VCaP (cell line): ENCODE results near the gene ADAM15.

Source experiments
- H3K27ac ChIP-seq: fragments of 450-650 bp; 2 replicates; pipeline ENCODE4 v1.5.1; 2017
- TF ChIP-seq, protein P1 (sequence below): fragments of 450-650 bp; conservative IDR thresholded peaks from 2 replicates; pipeline ENCODE4 v1.5.1; 2017; ENCODE audit warnings: mild to moderate bottlenecking, moderate library complexity

Gene ADAM15

DNA sequence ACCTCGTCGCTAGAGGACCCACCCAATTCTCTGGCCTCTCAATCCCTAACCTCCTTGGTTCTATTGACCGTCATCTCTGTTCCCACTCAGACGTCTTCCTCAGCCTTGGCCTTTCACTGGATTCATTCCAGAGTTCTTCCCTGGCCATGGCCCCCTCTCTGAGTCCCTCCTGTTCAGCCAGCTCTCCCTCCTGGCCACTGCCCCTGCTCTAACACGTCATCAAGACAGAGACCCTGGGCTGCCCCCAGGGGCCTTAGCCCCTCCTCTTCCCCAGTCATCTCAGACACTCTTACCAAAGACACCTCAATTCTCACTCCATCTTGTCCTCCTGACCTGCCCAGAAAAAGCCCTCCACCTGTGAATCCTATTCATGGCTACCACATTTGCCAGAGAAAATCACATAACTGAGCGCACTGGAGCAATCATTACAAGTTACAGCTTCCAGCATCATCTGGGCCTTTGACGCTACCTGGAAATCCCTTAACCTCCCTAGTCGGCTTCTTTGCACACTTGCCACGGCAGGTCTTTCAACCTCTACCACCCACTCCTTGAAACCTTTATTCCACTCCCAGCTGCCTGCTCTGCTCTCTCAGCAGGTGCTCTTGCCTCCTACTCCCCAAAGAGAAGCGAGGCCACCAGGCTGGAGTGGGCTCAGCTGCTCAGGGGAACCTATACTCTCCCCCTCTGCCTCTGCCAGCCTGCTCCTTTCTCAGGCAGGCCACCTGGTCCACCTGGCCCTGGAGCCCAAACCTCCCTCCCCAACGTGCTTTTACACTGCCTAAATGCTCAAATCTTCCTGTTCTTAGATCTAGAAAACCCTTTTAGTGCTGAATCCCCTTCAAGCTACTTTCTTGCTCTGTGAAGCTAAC lies 31.5 kb upstream of the ADAM15 start:
- TF ChIP-seq, protein P1, sequence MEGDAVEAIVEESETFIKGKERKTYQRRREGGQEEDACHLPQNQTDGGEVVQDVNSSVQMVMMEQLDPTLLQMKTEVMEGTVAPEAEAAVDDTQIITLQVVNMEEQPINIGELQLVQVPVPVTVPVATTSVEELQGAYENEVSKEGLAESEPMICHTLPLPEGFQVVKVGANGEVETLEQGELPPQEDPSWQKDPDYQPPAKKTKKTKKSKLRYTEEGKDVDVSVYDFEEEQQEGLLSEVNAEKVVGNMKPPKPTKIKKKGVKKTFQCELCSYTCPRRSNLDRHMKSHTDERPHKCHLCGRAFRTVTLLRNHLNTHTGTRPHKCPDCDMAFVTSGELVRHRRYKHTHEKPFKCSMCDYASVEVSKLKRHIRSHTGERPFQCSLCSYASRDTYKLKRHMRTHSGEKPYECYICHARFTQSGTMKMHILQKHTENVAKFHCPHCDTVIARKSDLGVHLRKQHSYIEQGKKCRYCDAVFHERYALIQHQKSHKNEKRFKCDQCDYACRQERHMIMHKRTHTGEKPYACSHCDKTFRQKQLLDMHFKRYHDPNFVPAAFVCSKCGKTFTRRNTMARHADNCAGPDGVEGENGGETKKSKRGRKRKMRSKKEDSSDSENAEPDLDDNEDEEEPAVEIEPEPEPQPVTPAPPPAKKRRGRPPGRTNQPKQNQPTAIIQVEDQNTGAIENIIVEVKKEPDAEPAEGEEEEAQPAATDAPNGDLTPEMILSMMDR = no peak
- peak overlapping the region; percentile 81; the same call in 1 of the 2 replicates for H3K27ac ChIP-seq

DNA sequence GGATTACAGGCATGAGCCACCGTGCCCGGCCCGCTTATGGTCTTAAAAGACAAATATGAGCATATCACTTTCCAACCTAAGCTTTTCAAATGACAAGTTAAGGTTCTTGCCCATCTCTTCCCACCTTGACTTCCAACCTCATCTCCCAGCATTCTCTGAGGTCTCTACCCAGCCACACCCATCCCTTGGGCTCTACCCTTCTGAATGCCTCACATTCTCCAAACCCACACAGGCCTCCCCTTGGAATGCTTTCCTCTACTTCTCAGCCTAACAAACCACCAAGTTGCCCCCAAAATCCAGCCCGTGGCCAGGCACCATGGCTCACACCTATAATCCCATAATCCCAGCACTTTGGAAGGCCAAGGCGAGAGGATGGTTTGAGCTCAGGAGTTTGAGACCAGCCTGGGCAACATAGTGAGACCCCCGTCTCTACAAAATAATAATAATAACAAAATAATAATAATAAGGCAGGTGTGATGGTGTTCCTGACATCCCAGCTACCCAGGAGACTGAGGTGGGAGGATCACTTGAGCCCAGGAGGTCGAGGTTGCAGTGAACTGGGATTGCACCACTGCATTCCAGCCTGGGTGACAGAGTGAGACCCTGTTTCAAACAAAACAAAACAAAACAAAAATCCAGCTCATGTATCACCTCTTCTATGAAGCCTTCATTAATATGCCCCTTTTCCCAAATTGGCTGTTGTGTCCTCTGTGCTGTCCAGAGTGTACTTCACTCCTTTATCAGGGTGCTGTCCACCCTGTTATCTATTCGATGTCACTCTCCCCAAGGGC lies 28.8 kb upstream of the ADAM15 start:
- TF ChIP-seq, protein P1 = no peak
- peak overlapping the region; percentile 76 for H3K27ac ChIP-seq

DNA sequence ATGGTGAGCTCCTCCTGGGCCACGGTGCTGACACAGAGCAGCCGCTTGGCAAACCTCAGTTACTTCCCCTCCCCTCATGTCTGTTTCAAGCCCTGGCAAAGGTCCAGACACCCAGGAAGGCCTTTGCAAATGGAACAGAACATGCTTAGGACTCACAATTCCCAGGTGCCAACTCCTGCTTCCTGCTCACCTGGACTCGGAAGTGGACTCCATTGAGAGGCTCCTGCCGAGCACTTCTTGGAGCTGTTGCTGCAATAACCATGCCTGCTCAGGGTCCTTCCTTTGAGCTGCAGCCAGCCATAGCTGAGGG lies 28.2 kb upstream of the ADAM15 start:
- TF ChIP-seq, protein P1 = peak; percentile 19
- H3K27ac ChIP-seq = peak overlapping the region; percentile 76

DNA sequence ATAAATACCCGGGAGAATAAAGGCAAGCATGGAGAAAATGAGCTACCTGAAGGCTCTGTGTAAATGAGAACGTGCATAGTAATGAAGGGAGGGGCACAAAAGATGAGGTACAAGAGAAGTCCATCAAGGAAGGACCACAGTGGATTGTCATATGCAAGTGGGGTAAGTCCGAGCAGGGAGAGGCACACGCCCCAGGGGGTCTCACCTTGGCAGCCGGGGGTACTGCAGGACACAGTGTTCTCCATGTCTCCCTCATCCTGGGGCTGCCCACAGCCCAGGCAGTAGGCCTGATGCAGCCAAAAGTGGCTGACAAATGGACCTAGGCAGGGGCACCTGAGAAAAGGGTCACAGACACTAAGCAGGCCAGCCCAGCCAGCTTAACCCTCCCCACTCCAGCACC lies 27.5 kb upstream of the ADAM15 start:
- TF ChIP-seq, protein P1 = no peak

DNA sequence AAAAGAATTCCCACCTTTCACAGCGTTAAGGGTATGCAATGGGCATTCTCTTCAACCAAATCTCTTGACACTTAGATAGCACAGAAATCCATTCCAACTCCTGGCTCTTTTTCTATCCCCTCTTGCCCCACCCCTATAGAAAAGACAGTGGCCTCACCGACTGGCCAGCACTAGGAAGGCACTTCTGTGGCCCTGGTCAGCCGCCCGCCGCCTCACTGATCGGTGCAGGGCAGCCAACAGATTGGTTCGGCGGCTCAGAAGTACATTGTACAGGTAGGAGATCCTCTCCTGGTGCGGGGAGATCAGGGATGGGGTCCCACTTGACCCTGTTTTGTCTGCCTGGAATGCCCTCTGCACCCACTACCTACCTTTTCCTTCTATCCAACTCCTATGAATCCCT lies 26.8 kb upstream of the ADAM15 start:
- no peak overlapping the region for H3K27ac ChIP-seq
- TF ChIP-seq, protein P1 = no peak

More for the DNA sequence above, 27.5 kb upstream of the ADAM15 start:
- peak overlapping the region; percentile 76 for H3K27ac ChIP-seq

DNA sequence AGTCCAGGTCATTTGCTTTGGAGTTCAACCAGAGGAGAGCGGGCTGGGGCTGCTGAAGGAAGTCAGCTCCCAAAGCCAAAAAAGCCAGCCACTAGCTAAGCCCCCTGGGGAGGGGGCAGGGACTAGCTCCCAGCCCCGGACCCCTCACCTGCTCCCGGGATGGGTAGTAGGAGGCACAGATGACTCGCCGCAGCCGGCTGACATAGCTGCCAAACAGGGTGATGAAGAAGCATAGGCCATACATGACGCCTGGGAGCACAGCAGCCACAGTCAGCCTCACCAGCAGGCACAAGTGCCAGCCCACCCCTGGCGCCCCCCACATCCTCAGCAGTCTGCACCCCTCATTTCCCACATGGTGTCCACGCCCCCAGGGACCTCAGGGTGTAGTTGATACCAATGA lies 25.0 kb upstream of the ADAM15 start:
- no peak overlapping the region for H3K27ac ChIP-seq
- TF ChIP-seq, protein P1 = no peak

DNA sequence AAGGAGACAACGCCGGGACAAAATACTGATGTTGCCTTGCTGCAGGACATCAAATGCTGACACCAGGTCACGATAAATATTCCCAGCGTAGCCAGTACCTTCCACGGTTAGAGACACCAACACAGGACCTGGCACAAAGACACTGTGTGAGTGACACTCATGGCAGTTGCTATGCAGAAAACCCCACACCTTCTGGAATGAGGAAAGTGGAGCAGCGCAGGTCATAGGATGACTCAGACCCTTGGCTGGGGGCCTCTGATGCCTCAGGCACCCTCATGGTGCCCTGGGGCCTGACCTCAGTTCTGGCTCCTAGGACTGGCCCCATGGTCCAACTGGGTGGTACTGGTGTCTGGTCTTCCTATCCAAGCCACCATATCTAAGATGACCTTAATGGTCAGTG lies 24.5 kb upstream of the ADAM15 start:
- H3K27ac ChIP-seq = no peak overlapping the region
- TF ChIP-seq, protein P1 = no peak
